HG03108 (cell line): ENCODE measurements around the gene GGT6.
"Not testable (repeated sequence)": the region's sequence is repeated elsewhere in the genome, so short reads cannot be mapped to it uniquely, and the experiment has no call there.

Experiments used
- ATAC-seq: cut with Tn5 transposase; IDR thresholded peaks from one replicate; pipeline ENCODE4 v1.9.1; 2021; ENCODE audit warnings: moderate library complexity; ENCODE audit not compliant: unreplicated experiment

GGT6 gene

DNA sequence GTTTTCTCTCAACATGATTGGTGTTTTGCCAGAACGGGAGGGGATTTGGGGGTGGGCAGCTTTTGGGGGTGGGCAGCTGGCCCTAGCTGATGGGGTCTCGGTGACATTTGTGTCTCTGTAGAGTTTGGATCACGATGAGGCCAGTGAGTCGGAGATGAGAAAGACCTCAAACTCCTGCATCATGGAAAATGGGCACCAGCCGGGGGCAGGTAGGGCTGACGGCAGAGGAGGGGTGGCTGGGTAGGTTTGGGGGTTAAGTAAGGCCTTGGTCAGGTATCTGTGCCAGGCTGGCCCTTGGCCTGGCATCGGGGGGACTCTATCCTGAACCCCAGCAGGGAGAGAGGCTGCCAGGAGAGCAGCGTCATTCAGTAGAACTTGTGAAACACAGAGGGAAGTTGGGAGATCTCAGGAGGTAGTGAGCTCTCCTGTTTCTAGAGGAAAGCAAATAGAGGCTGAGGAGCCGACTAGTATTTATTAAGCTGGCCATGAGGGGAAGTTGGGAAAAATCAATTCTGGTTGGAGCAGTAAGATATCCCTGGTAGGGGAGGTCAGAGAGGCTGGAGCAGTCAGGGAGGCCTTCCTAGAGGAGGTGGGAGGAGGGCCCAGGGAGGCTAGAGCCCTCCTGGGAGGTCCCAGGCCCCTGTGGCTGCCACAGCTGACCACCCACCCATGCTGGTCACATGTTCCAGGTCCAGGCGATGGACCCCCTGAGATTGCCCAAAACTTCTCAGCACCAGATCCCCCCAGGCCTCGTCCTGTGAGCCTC is 32.0 kb upstream of the GGT6 start:
- ATAC-seq: no peak

DNA sequence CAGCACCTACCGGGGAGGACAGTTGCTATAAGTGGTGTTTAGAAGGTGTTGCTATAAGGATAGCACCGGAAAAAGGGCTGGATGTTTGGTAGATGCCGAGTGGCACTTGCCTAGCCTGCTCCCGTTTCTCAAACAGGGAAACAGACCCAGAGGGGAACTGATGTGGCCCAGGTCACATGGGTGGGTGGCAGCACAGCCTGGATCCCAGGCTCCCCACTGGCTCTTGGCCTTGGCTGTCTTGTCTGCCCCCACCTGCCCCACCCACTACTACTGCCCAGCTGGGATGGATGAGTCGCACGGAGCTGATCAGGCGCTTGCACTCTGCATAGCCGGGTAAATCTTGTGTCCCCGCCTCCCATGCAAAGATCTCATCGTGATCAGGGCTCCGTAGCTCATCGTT is 31.2 kb upstream of the GGT6 start:
- no peak for ATAC-seq

DNA sequence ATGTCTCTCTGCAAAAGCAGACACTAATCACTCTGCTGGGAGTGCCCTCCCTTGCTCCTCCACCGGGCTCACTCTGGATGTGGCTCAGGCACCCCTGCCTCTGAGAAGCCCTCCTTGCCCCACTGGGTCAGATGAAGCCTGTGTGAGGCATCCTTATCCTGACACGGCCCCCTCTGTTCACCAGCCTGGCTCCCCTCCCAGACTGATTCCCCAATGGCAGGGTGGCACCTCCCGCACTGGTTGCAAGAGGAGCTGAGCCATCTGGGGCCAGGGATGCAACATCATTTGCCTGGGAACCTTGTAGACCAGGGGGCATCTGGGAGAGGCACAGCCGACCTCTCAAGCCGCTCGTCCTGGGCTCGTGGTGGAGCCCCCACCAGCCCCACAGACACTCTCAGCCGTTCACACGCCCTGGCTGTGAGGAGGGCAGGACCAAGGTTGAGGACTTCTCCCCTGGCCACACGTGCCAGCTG is 30.6 kb upstream of the GGT6 start:
- ATAC-seq: no peak

DNA sequence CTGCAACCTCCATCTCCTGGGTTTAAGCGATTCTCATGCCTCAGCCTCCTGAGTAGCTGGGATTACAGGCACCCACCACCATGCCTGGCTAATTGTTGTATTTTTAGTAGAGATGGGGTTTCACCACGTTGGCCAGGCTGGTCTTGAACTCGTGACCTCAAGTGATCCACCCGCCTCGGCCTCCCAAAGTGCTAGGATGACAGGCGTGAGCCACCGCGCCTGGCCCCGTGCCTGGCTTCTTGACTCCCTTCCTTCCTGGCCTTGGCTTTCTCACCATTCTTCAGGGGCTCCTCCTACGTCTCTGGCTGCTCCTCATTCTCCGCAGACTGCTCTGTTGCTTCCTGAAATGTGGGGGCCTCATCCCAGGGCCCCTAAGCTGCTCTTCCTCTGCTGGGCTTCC is 29.7 kb upstream of the GGT6 start:
- not testable (repeated sequence) for ATAC-seq

DNA sequence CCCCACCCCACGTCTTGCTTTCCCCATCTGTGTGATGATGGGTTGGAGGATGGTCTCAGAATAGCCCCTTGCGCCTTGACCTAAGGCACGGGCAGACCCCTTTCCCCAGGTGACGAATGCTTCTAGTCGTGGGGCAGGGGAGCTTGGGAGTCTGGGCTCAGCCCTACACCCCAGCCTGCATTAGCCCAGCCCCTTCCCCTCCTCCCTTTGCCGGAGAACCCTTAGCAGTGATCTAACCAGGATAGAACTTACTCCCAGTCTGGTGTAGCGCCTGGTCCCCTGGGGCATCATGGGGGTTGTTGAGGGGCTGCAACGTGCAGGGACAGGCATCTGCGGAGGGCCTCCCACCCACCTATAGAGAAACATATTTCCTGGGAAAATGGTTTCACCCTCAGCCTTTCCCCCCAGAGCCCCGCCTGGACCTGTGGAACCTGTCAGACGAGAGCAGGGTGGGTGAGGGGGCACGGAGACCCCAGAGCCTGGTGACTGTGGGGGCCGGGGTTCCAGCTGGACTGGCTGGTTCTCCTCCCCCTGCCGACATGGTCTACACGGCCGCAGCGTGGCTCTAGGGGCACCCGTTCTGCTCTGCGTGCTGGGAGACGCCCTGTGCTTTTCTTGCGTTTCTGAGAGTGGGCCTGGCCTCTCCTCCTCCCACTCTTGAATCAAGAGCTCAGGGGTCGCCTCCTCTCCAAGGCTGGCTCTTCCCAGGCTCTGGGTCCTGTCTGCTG is 28.7 kb upstream of the GGT6 start:
- no peak for ATAC-seq

DNA sequence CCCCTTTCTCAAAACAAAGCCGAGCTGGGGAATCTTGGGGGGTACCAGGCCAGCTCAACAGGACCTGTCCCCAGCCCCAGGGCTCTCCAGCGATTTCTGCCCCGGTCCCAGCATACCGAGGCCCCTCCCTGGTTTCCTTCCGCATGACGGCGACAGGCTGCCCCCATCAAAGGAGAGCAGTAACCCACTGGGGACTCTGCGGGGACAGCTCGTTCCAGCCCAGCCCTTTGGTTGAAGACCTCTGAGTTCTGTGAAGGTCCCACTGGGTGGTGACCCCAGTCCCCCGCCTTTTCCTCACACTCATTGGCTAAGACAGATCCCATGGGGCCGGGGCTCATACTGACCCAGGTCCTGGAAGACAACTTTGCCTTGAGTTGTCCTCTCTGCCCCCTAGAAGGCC is 28.0 kb upstream of the GGT6 start:
- ATAC-seq: no peak

DNA sequence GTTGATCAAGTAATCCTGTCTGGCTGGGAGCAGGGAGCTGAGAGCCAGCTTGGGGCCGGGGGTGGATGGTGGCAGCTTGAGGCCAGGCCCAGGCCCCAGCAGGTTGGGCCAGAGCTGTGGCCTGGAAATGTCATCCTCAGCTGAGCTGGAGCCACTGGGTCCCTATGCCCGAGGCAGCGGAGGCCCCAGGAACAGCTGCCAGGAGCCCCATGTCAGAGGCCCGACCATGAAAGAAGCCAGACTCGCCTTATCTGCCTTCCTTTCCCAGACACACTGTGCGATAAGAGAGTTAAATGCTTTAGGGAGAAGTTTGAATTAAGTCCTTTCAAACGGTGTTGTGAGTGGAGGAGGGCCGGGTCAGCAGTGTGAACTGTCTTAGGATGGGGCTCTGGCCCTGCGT is 27.4 kb upstream of the GGT6 start:
- no peak for ATAC-seq

DNA sequence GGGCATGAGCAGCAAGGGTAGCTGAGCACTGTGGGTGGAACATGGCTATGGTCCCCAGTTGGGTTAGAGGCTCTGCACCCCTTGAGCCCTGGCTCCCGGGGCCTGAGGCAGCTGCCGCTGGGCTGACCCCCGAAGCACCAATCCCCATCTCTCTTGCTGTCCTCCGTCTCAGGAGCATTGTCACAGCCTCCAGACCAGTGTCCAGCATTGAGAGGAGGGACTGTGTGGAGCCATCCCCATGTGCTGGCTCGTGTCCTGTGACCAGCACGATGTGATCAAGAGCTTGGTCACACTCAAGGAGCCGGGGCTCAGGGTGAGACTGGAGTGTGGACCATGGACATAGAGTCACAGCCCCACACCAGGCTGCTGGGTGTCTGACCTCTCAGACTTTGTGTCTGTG is 26.8 kb upstream of the GGT6 start:
- no peak for ATAC-seq

DNA sequence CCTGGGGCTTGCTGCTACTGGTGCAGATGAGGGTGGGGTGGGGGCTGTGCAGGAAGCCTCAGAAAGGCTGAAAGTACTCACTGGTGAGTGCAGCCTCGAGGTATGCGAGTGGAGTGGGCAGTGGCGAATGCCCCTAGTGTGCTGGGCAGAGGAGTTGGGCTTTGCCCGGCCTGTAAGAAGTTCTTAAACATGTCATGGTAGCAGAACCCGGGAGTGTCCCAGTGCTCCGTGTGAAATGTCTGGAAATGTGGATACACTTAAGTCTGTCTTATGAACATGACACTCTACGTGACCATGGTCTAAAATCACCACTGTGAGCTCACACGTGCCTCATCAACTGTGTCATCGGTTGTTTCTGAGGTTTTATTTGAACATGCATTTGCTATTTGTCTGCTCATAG is 25.7 kb upstream of the GGT6 start:
- ATAC-seq: no peak

DNA sequence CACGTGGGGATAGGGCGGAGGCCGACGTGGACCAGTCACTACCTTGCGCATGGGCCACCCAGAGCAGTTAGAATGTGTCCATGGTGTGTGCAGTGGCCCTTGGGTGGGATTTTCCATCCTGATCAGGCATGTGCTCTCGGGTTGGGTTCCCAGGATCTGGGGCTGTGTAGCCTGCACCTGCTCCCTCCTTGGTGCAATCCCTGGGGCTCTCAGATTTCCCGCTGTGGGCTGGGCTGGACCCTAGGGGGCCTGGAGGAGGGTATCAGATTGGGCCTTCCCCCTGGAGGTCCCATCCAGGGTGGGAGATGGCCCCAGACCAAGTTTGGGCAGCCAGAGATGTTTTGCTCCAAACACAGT is 25.2 kb upstream of the GGT6 start:
- no peak for ATAC-seq

DNA sequence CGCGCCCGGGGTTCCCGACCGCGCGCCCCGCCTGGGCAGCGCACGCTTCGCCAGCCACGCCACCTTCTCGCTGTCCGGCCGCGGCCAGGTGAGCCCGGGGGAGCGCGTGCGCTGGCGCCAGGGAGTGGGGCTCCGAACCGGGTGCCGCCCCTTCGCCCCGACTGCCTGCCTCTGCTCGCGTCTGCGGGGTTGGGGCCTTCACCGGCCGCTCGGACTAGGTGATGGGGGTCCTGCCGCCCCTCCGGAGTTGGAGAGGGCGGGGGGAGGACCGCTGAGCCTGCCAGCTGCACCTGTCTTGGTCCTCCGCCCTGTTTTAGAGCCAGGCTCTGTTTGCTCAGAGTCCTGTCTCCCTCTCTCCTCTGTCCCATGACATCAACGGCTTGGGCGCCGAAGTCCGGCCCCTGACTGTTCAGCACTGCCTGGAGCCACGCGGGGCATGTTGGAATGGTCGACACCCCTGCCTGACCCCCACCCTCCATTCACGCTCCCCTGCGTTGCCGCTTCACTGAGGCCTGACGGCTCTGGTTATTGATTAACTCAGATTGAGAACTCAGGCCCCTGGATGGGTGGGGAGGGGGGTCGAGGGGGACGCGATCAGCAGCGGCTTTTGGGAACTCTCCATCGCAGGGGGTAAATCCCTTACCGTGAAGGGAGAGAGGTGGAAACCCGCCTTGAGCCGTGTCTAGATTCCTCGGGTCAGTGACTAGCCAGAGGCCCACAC is 24.7 kb upstream of the GGT6 start:
- ATAC-seq: no peak

DNA sequence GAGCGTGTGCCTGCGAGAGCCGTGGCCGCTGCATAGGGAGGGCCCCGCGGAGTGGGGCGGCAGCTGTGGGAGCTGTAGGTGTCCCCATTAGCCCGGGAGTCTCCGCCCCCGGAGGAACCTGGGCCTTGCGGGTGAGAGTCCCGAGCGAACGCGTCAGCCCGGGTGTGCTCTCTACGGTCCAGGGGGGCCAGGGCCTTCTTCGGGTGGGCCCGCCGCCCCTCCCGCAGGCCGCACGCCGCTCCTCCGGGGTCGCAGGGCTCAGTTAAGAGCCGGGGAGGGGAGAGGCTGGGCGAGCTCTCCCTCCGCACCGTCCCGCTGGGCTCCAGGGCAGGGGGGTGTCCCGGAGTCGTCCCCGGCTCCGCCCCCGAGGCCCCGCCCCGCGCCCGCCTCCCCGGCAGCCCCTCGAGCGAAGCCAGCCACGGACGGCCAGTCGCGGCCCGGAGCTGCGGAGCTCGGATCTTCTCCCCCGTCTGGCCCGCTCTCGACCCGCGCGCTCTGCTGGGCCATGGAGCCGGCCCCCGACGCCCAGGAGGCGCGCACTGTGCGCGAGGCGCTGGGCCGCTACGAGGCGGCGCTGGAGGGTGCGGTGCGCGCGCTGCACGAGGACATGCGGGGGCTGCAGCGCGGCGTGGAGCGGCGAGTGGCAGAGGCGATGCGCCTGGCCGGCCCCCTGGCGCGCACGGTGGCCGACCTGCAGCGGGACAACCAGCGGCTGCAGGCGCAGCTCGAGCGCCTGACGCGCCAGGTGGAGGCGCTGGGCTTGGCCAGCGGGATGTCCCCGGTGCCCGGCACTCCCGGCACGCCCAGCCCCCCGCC is 23.9 kb upstream of the GGT6 start, which contains the start of gene SMTNL2:
Gene SMTNL2, plus strand, starts transcription at position 429 of the 816 bp plus-strand sequence. Its CDS starts 77 bp downstream, at position 506.
- no peak for ATAC-seq

DNA sequence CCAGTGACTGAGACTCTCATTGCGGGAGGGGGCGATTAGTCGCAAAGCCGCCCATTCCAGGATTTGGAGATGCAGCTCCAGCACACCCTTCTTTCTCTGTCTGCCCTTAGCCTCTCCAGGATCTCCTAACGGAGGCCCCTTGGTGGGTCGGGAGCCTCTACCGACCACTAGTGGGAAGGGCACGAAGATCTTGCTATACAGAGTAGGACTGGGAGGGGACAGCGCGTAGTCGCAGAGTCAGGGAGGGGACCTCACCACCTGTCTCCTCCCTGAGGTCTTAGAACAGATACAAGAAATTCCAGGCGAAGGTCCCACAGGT is 23.4 kb upstream of the GGT6 start:
- ATAC-seq: no peak

DNA sequence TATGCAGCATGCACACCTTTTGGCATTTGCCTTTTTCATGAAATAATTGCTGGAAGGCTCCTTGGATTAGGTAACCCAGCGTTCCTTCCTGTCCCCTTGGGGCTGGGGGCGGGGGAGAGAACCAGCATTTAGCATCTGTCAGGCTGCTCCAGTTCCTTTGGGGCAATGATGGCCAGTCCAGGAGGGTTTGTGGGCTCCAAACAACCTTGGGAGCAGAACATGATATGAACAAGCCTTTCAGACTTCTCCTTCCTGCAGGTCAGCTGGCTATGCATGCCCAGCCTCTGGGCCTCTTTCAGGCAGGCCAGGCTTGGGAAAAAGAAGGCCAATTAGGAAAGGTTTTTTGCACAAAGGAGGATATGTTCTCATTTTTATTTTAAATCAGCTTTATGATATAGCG is 22.8 kb upstream of the GGT6 start:
- ATAC-seq: no peak

DNA sequence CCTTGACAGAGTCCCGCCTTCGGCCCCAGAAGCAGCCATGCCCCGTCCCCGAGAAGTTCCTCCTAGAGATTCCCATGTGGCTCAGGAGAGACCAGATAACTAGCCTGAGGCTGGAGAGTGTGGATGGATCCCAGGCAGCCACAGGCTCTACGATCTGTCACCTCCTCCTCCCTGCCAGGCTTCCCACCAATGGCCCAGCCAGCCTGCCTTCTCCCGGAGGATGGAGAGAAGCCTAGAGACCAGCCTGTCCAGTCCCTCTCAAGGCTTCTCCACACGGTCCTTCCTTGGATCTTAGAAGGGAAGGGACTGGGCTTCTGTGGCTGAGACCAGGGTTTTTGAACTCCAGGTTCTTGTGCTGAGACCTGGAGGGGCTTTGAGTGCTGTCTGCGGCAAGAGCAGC is 22.3 kb upstream of the GGT6 start:
- no peak for ATAC-seq

DNA sequence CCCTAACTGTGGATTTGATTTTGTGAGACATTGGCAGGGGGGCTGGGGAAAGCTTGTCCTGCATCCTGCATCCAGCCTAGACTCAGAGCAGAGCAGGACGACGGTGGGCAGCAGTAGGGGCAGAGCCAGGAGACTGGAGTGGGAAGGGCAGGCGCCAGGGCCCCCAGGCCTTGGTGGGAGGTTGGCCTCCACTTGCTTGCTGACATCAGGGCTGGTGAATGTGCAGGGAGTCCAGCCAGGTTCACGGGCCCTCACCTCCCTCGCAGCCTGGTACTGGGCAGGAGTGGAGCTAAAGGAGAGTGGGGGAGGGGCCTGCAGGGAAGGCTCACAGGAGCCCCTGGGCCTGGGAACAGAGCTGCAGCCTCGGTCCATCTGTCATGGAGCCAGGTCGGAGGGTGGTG is 21.7 kb upstream of the GGT6 start:
- ATAC-seq: no peak

DNA sequence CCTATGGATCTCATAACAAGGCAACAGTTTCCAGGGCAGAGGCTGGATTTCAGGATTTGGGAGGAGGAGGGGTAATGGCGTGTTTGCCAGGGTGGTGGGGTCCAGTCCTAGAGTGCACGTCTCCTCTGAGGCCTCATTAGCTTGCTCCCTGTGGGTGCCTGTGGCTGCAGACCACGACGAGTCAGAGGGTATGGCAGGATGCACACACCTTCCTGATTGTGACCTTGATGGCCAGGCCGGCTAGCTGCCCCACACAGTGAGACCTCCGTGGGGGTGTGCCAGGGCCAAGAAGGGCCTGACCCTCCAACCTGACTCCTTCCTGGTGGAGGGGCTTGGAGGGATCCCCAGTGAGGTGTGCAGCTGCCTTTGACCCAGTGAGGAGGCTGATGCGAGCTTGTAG is 19.9 kb upstream of the GGT6 start:
- ATAC-seq: no peak

DNA sequence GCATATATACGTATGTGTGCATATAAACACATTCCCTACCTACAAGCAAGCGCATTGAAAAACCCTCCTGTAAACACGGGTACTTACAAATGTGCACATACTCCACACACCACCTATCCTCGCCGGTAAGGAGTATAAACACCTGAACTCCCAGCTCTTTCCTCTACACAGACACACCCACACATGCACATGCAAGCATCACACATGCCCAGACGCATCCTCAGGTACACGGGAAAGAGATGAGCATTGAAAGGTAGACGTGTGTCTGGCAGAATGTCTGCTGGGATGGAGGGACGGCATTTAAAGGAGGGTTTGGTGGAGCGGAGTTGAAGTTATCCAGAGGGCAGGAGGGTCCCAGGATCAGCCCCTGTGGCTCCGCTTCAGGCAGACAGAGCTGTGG is 19.3 kb upstream of the GGT6 start:
- ATAC-seq: no peak

DNA sequence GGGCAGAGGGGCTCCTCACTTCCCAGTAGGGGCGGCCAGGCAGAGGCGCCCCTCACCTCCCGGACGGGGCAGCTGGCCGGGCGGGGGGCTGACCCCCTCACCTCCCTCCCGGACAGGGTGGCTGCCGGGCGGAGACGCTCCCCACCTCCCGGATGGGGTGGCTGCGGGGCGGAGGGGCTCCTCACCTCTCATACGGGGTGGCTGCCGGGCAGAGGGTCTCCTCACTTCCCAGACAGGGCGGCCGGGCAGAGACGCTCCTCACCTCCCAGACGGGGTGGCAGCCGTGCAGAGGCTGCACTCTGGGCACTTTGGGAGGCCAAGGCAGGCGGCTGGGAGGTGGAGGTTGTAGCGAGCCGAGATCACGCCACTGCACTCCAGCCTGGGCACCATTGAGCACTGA is 18.0 kb upstream of the GGT6 start:
- not testable (repeated sequence) for ATAC-seq

DNA sequence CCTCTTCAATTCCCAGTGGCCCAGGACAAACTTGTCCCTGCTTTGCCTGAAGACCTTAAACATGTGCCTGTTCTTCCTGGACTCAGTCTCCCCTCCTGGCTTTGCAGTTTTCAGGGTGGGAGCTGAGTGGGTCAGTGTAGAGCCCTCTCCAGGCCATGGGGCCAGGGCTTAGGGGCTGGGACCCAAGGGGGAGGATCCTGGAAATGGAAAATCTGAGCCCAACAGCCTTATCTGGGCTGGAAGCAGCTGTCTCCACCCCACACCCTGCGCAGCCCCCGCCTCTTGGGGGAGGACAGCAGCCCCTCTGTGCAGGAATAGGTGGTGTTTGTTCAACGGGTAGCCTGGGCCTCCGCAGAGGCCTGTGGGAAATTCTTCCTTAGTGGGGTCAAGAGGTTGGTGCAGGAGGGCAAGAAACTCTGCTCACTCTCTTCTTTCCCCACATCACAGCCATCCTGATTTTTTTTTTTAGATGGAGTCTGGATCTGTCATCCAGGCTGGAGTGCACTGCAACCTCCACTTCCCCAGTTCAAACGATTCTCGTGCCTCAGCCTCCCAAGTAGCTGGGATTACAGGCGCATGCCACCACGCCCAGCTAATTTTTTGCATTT is 17.1 kb upstream of the GGT6 start:
- ATAC-seq: no peak
